DMS53 (cell line): ENCODE measurements around the gene SHISA7.
"Not testable (repeated sequence)": the region's sequence is repeated elsewhere in the genome, so short reads cannot be mapped to it uniquely, and the experiment has no call there.

Experiments
- DNase-seq: peaks from one replicate; lab custom pipeline; 2025; lab: John Stamatoyannopoulos, UW

The SHISA7 gene

GRCh38 chr19:55447421-55448174 lies 4.5 kb upstream of the SHISA7 start:
- DNase-seq, result peak; percentile 91

DNA sequence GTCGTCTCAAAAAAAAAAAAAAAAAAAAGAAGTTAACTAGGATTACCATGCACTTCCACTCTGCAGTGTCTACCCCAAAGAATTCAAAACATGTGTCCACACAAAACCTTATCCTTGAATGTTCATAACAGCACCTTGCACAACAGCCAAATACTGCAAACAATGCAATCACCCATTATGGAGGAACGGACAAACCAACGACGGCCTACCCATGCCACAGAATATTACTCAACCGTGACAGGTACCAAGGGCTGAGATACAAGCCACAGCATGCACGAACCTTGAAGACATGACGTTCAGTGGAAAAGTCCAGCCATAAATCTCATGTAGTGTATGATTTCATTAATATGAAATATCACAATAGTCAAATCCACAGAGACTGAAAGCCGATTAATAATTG lies 3.0 kb upstream of the SHISA7 start:
- DNase-seq, result no peak

- DNase-seq, result no peak
Measured at GRCh38 chr19:55444646-55445045, 1.5 kb upstream of the SHISA7 start.

- no peak for DNase-seq
Measured at GRCh38 chr19:55443824-55444480, 852 bp upstream of the SHISA7 start.

DNA sequence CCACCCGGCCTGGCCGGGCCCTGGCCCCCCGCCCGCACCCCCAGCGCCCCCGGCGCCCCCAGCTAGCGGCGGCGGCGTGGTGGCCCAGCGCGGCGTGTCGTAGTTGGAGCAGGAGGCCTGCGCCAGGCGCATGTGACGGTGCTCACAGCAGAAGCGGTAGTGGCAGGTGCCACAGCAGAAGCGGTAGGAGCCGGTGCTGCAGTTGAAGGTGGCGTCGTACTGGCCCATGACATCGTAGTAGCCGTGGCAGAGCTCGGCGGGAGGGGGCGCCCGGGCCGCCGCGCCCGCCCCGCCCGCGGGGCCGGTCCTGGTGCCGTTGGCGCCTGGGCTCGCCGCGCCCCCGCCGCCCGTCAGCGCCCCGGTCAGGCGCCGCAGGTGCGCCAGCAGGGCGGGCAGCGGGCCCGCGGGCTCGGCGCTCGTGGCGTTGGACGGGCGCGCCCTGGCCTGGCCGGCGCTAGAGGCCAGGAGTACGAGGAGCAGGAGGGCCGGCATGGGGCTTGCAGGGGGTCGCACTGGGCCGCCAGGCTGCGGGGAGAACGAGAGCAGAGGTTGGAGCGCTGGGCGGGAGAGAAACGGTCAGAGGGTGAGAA lies 633 bp downstream of the SHISA7 start:
- DNase-seq, result peak; percentile 85

GRCh38 chr19:55441692-55442321 lies 1.3 kb downstream of the SHISA7 start:
- DNase-seq, result peak; percentile 81

- peak; percentile 48 for DNase-seq
Measured at GRCh38 chr19:55441319-55441691, 1.8 kb downstream of the SHISA7 start.

DNA sequence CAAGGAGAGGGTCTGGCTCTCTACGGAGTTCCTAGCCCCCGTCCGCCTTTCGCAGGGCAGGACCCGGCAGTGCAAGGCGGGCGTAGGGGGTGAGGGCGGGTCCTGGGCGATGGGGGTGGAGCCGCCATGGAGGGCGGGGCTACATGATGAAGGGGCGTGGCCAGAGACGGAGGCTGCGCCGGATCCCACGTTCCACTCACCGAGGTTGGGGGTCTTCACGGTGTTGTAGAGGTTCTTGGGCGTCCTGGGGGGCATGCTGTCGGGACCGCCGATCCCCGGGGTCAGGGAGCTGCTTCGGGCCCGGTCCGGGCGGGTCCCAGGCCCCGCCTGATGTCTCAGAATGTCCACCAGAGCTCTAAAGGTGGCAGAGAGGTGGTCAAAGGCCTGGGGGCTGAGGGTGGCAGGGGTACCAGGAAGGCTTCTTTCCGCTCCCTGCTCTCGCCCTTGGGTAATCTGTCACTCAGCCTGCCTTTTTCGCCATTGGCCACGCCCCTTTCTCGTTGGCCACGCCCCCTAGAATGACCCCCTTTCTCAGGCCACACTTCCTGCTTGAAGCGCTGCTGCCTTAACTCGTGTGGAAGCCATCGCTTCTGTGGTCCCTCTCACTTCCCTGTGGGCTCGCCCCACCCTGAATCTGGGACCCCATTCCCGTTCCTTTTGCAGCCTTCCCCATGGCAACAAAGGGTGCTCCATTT lies 2.5 kb downstream of the SHISA7 start:
- DNase-seq, result peak; percentile 43

DNA sequence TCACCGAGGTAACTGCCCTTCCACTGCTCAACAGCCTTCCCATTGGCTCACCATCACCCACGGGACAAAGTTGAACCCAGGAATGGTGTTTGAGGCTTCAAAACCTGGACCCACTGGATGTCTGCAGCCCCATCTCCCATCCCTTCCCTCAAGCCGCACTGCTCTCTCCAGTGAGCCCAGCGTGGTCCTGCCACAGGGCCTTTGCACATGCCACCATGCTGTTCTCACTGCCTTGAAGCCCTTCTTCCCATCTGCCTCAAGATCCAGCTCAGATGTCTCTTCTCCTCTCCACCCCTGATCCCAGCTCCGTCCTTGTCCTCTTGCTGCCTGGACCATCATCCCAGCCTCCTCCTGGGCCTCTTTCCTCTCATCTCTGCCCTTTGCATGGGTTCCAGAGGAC lies 4.0 kb downstream of the SHISA7 start:
- DNase-seq, result no peak

DNA sequence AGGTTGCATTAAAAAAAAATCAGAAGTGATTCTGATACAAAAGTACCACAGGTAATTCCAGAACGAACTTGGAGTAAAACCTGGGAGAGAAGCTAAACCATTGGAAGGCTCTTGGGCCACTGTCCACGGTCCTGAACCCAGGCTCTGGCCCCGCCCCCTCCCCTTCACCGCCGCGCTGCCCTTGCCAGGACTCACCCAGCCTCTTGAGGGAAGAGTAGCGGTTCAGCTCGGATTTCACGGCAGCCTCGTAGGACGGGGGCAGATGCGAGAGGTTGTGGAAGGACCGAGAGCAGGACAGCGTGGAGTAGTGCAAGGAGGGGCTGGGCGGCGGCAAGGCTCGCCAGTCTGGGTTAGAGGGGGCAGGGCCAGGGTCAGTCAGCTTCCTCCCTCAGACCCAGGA lies 5.7 kb downstream of the SHISA7 start:
- peak; percentile 88 for DNase-seq

GRCh38 chr19:55436847-55437246 lies 6.3 kb downstream of the SHISA7 start:
- peak; percentile 35 for DNase-seq

- no peak for DNase-seq
Measured at GRCh38 chr19:55435020-55435419, 8.1 kb downstream of the SHISA7 start.

DNA sequence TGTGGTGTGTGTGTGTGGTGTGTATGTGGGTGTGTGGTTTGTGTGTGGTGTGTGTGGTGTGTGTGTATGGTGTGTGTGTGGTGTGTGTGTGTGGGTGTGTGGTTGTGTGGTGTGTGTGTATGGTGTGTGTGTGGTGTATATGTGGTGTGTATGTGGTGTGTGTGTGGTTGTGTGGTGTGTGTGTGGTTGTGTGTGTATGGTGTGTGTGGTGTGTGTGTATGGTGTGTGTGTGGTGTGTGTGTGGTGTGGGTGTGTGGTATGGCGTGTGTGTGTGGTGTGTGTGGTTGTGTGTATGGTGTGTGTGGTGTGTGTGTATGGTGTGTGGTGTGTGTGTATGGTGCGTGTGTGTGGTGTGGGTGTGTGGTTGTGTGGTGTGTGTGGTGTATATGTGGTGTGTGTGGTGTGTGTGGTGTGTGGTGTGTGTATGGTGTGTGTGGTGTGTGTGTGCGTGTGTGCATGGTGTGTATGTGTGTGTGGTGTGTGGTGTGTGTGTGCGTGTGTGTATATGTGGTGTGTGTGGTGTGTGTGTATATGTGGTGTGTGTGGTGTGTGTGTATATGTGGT lies 8.7 kb downstream of the SHISA7 start:
- no peak for DNase-seq

DNA sequence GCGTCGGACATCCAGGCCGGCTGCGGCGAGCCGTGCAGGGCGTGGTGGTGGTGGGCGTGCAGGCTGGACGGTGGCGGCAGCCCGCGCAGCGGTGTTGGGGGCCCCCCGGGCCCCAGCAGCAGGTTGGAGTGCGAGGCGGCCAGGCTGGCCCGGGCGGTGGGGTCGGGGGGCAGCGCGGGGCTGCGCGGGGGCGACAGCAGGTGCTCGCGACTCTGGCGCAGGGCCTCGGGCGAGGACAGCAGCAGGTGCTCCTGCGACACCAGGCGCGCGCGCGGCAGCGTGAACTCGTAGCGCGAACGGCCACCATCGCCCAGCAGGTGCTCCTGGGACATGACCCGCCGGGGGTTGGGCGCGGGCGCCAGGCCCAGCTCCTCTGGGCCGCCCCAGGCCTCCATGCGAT lies 9.8 kb downstream of the SHISA7 start:
- DNase-seq, result peak; percentile 87

- peak; percentile 82 for DNase-seq
Measured at GRCh38 chr19:55432241-55432959, 10.7 kb downstream of the SHISA7 start.

GRCh38 chr19:55431183-55431582 lies 11.9 kb downstream of the SHISA7 start:
- no peak for DNase-seq

DNA sequence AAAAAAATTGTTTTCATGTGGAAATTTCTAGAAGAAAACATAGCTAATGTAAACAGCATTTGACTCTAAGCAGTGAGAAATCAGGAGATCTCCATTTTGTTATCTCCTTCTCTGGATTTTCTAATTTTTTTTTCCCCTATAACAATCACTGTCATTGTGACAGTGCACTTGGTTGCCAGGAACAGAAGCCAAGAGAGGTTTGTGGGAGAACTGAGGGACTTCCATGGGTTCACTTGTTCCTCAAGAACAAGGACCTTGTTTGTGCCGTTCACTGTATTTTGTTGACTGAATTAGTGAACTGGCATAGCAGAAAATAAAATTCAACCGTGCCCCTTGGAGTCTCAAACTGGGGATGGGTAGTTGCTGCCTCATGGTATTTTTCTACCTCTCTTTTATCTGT lies 17.1 kb downstream of the SHISA7 start:
- DNase-seq, result no peak

DNA sequence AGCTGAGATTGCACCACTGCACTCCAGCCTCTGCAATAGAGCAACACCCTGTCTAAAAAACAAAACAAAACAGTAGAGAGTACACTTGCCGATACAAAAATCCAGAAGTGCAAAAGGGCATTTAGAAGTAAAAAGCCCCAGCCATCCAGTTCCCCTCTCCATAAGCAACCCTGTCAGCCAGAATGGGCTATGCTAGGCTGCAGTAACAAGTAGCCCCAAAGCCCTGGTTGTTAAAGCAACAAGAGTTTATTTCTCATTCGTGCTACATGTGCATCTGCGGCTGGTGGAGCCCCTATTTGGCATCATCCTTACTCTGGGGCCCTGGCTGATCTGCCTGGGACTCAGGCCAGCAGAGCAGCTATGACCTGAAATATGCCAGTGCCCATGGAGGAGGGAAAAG lies 18.6 kb downstream of the SHISA7 start:
- no peak for DNase-seq

DNA sequence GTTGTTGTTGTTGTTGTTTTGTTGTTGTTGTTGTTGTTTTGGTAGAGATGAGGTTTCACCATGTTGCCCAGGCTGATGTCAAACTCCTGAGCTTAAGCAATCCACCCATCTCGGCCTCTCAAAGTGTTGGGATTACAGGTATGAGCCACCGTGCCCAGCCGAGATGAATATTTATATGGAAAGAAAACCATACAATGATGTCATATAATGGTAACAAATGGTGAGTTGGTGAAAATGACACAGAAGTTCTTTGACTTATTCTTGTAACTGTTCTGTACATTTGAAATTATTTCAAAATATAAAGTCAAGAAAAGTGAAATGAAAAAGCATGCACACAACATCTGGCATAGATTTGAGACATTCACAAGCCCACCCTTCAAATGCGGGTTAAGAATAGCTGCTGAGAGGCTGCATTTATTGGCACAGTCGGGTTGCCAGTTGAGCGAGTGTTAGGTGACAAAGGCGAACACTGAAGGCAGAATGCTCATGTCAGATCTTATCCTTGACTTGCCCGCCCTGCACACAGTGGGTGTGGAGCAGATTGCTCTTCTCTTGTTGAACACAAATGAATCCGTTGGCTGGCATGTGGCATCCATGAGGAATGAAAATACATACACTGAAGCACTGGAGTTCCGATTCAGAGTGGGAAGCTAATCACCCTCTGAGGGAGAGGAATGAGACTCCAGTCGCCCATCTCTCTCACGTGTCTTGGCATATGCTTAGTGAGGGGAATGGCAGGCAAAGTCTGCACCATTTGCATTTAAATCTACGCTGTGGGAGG lies 19.7 kb downstream of the SHISA7 start:
- no peak for DNase-seq

- DNase-seq, result not testable (repeated sequence)
Measured at GRCh38 chr19:55421281-55421680, 21.8 kb downstream of the SHISA7 start.
